ENCODE measurements around the gene MPP2. TPM values are rescaled to one million over a fixed set of nuclear protein-coding genes. Genes with fewer than 3 reads are reported as not detected.
A peak's percentile ranks its signal among the peaks of the same experiment; 100 is the strongest.

MPP2 gene
- total RNA-seq, 1 experiment from 2014 or later = 5.5 TPM

- Mint-ChIP-seq H3K36me3 (ENCODE audit: insufficient read depth, unreplicated experiment) (peaks cover 16% of the 10 kb centered on the region), H3K4me3 (ENCODE audit: low read depth, unreplicated experiment) (peak overlapping the region; percentile 50), H3K27ac (ENCODE audit: unreplicated experiment) (no peak overlapping the region), H3K9me3 (ENCODE audit: low read depth, unreplicated experiment) (no peaks in the 10 kb centered on the region), H3K4me1 (ENCODE audit: low read depth, unreplicated experiment) (peaks cover 14% of the 10 kb centered on the region), H3K27me3 (ENCODE audit: unreplicated experiment) (peaks cover 78% of the 10 kb centered on the region)
- TF ChIP-seq CTCF (IDR thresholded peaks at IDR 0.05; ENCODE audit: unreplicated experiment) = no peak
- intact Hi-C loops (cut with micrococcal nuclease; ENCODE audit: unreplicated experiment) = no loop called here
- no peak for DNase-seq
- BruUV-seq (replicated peaks) = no TSS peak
- CTCF ChIA-PET = interaction anchor here (0.6 to 1.0 kb wide), 3 partner anchors 100 to 409 kb away, joined by 3 to 5 read pairs (median 4); no protein-coding TSS in a partner anchor
Measured at GRCh38 chr17:43906951-43907424, 348 bp downstream of the MPP2 start.

GRCh38 chr17:43905985-43906852 is 1.1 kb downstream of the MPP2 start:
- H3K4me1 Mint-ChIP-seq (ENCODE audit: low read depth, unreplicated experiment) = peaks cover 18% of the 10 kb centered on the region
- peaks cover 86% of the 10 kb centered on the region for H3K27me3 Mint-ChIP-seq (ENCODE audit: unreplicated experiment)
- DNase-seq = peak; percentile 59
- H3K27ac Mint-ChIP-seq (ENCODE audit: unreplicated experiment) = no peak overlapping the region
- H3K4me3 Mint-ChIP-seq (ENCODE audit: low read depth, unreplicated experiment) = peak overlapping the region; percentile 50
- BruUV-seq (replicated peaks) = no TSS peak
- H3K9me3 Mint-ChIP-seq (ENCODE audit: low read depth, unreplicated experiment) = no peaks in the 10 kb centered on the region
- peaks cover 16% of the 10 kb centered on the region for H3K36me3 Mint-ChIP-seq (ENCODE audit: insufficient read depth, unreplicated experiment)
- TF ChIP-seq CTCF (IDR thresholded peaks at IDR 0.05; ENCODE audit: unreplicated experiment) = no peak
- intact Hi-C loops (cut with micrococcal nuclease; ENCODE audit: unreplicated experiment) = no loop called here
- CTCF ChIA-PET = interaction anchor here (0.6 to 0.7 kb wide), 2 partner anchors 99 to 410 kb away, joined by 4 to 5 read pairs; no protein-coding TSS in a partner anchor

GRCh38 chr17:43905400-43905984 is 1.8 kb downstream of the MPP2 start:
- H3K27ac Mint-ChIP-seq (ENCODE audit: unreplicated experiment) = no peak overlapping the region
- no peak for DNase-seq
- no peaks in the 10 kb centered on the region for H3K9me3 Mint-ChIP-seq (ENCODE audit: low read depth, unreplicated experiment)
- intact Hi-C loops (cut with micrococcal nuclease; ENCODE audit: unreplicated experiment) = no loop called here
- H3K4me3 Mint-ChIP-seq (ENCODE audit: low read depth, unreplicated experiment) = no peak overlapping the region
- no TSS peak for BruUV-seq (replicated peaks)
- TF ChIP-seq CTCF (IDR thresholded peaks at IDR 0.05; ENCODE audit: unreplicated experiment) = no peak
- H3K27me3 Mint-ChIP-seq (ENCODE audit: unreplicated experiment) = peaks cover 91% of the 10 kb centered on the region
- CTCF ChIA-PET = no interaction called here
- peaks cover 19% of the 10 kb centered on the region for H3K36me3 Mint-ChIP-seq (ENCODE audit: insufficient read depth, unreplicated experiment)
- peaks cover 25% of the 10 kb centered on the region for H3K4me1 Mint-ChIP-seq (ENCODE audit: low read depth, unreplicated experiment)

- CTCF ChIA-PET = interaction anchor here (0.6 to 1.5 kb wide), 4 partner anchors 8 to 665 kb away, joined by 3 to 7 read pairs (median 4); no protein-coding TSS in a partner anchor
- Mint-ChIP-seq H3K4me1 (ENCODE audit: low read depth, unreplicated experiment) (peaks cover 32% of the 10 kb centered on the region), H3K27ac (ENCODE audit: unreplicated experiment) (no peak overlapping the region), H3K9me3 (ENCODE audit: low read depth, unreplicated experiment) (no peaks in the 10 kb centered on the region), H3K4me3 (ENCODE audit: low read depth, unreplicated experiment) (peak overlapping the region; percentile 75), H3K36me3 (ENCODE audit: insufficient read depth, unreplicated experiment) (peaks cover 23% of the 10 kb centered on the region), H3K27me3 (ENCODE audit: unreplicated experiment) (peaks cover 77% of the 10 kb centered on the region)
- no peak for TF ChIP-seq CTCF (IDR thresholded peaks at IDR 0.05; ENCODE audit: unreplicated experiment)
- DNase-seq = no peak
- intact Hi-C loops (cut with micrococcal nuclease; ENCODE audit: unreplicated experiment) = no loop called here
- BruUV-seq (replicated peaks) = no TSS peak
Measured at GRCh38 chr17:43901861-43902589, 5.3 kb downstream of the MPP2 start.
